Body of pancreas (tissue), 4 donors: Measurements from ENCODE around the gene MAP4K3. TPM values are rescaled to one million over a fixed set of nuclear protein-coding genes. Genes with fewer than 3 reads are reported as not detected.

Experiments used
- ATAC-seq: fragments of 150-250 bp; one replicate; pipeline ENCODE4 v1.9.1; 2016
- DNase-seq, 4 donors: peaks; one replicate each; pipeline ENCODE4 v3.0.0-alpha.2; 2019
- H3K27ac ChIP-seq, 4 donors: fragments of 200-600 bp; sonication (generic); 1 replicate in 3 of 4; 2 replicates in 1 of 4; pipeline versions ENCODE4 v1.5.1 to v1.6.1; 2016 to 2019; ENCODE audit warnings: mild to moderate bottlenecking in 1 of 4, mixed read lengths in 1 of 4, moderate library complexity in 1 of 4
- H3K27me3 ChIP-seq, 2 donors: fragments of 200-600 bp; sonication (generic); one replicate each; pipeline ENCODE4 v1.6.0; 2016; ENCODE audit warnings: mild to moderate bottlenecking in 1 of 2
- H3K36me3 ChIP-seq, 2 donors: fragments of 200-600 bp; sonication (generic); replicated peaks in 1 of 2; 2 replicates each; pipeline ENCODE4 v1.5.1; 2016; ENCODE audit warnings: low read depth in 2 of 2; ENCODE audit not compliant: insufficient read depth in 1 of 2
- H3K4me1 ChIP-seq: fragments of 200-600 bp; sonication (generic); one replicate; pipeline ENCODE4 v1.6.0; 2016
- H3K4me3 ChIP-seq, 2 donors: fragments of 200-600 bp; sonication (generic); 1 replicate in 1 of 2; 2 replicates in 1 of 2; pipeline ENCODE4 v1.5.1; 2016 to 2019
- H3K9me3 ChIP-seq, 3 donors: fragments of 200-600 bp; sonication (generic); 1 replicate in 2 of 3; 2 replicates in 1 of 3; pipeline ENCODE4 v1.5.1; 2016
- POLR2A ChIP-seq, 3 donors: fragments of 450-650 bp; IDR thresholded peaks; one replicate each; pipeline ENCODE4 v1.6.1; 2016; ENCODE audit warnings: antibody characterized with exemption in 3 of 3, mild to moderate bottlenecking in 2 of 3
- WGBS, 2 donors: methylation state at CpG; one replicate each; pipeline ENCODE4 v1.1.5; 2017; 5-methylcytosine and 5-hydroxymethylcytosine counted together
- intact Hi-C: fragments of 100-400 bp; cut with DNase I; formaldehyde crosslinking; loops from one replicate; pipeline ENCODE4 v1.15.1; 2023
- total RNA-seq, 2 donors: library from RNA; depleted of rRNA; stranded (reverse); fragments of >200 nt; gene quantifications; one replicate each; pipeline ENCODE4 v1.1.0, GENCODE V29; 2016
- TF ChIP-seq, protein P1 (sequence below), 7 experiments: fragments of 450-650 bp in 4 of 7; fragments of 200-600 bp in 3 of 7; sonication (generic) in 3 of 7; IDR thresholded peaks; one replicate each; pipeline ENCODE4 v1.5.1; 2016 to 2019; ENCODE audit warnings: antibody characterized with exemption in 7 of 7

The MAP4K3 gene
- total RNA-seq, 2 donors from 2014 or later: 50.6 to 54.4 TPM

- H3K36me3 ChIP-seq: no peaks in the 10 kb centered on the region
- WGBS, 2 donors: 3 to 5% methylated on average over 17 of the region's 17 CpGs
- TF ChIP-seq, protein P1, sequence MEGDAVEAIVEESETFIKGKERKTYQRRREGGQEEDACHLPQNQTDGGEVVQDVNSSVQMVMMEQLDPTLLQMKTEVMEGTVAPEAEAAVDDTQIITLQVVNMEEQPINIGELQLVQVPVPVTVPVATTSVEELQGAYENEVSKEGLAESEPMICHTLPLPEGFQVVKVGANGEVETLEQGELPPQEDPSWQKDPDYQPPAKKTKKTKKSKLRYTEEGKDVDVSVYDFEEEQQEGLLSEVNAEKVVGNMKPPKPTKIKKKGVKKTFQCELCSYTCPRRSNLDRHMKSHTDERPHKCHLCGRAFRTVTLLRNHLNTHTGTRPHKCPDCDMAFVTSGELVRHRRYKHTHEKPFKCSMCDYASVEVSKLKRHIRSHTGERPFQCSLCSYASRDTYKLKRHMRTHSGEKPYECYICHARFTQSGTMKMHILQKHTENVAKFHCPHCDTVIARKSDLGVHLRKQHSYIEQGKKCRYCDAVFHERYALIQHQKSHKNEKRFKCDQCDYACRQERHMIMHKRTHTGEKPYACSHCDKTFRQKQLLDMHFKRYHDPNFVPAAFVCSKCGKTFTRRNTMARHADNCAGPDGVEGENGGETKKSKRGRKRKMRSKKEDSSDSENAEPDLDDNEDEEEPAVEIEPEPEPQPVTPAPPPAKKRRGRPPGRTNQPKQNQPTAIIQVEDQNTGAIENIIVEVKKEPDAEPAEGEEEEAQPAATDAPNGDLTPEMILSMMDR (IDR thresholded peaks at IDR 0.05): no peak
- TF ChIP-seq POLR2A (IDR thresholded peaks at IDR 0.05): no peak
- no peaks in the 10 kb centered on the region for H3K27me3 ChIP-seq
- intact Hi-C loops: loop anchor here (10.0 kb wide), 1 partner anchor 51 kb away; no protein-coding TSS in a partner anchor
- H3K9me3 ChIP-seq: no peaks in the 10 kb centered on the region
- H3K4me3 ChIP-seq: peak overlapping the region; percentile 27 to 91
- peak overlapping the region; percentile 90 to 96 (median 94) for H3K27ac ChIP-seq
- peaks cover 68% of the 10 kb centered on the region for H3K4me1 ChIP-seq
- ATAC-seq (no peak), DNase-seq (peak in 3 of 4 donors; percentile 13 to 23 (median 18))
Measured at GRCh38 chr2:39435741-39436591, 1.1 kb downstream of the MAP4K3 start.

DNA sequence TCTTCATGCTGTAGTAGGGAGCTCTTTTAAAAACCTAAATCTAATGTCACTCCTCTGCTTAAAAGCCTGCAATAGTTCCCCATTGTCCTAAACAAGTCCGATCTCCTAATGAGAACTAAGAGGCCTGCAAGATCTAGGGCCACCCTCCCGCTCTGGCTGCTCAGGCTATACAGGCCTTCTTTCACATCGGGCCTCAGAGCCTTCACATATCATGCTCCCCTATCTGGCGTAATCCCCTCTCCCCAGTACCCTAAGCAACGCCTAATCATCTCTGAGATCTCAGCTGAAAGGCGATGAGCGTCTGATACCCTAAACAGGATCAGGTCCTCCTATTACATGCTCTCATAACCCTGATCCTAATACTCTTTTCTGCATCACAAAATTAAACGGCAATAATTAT is 1.9 kb downstream of the MAP4K3 start:
- Histone ChIP-seq H3K4me1 (peaks cover 72% of the 10 kb centered on the region), H3K27ac (peak overlapping the region in 3 of 4 donors; percentile 13 to 96 (median 92)), H3K27me3 (no peaks in the 10 kb centered on the region), H3K36me3 (no peaks in the 10 kb centered on the region), H3K4me3 (no peak overlapping the region), H3K9me3 (no peaks in the 10 kb centered on the region)
- DNase-seq (no peak), ATAC-seq (no peak)
- intact Hi-C loops: loop anchor here (10.0 kb wide), 1 partner anchor 50 kb away; no protein-coding TSS in a partner anchor
- TF ChIP-seq, protein P1 (IDR thresholded peaks at IDR 0.05): no peak
- no peak for TF ChIP-seq POLR2A (IDR thresholded peaks at IDR 0.05)
- WGBS, 2 donors: 64% methylated on average over 8 of the region's 8 CpGs

DNA sequence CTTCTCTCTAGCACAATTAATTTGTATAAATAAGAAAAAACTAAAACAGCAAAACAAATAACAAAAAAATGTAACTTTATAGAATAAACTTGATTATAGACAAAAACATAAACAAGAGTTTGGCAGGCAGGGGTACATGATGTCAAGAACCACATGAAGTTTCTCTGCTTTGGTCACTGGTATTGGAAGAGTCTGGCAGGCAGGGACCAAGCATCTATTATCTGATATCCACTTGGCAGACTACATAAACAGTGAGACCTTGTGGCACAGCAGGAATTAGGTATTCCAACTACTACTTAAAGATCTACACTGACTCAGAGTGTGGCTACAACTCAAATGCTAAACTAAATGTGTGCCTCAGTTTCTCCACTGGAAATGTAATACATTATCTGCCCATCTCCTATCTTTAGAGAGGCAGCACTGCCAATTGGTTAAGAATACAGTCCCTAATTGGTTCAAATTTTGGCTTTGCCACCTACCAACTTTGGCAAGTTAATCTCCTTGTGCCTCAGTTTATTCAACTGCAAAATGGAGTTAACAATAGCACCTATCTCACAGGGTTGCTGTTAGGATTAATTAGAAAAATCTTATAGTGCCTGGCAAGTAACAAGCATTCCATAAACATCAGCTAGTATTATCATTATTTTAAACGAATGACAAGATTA is 2.7 kb downstream of the MAP4K3 start:
- ATAC-seq (no peak), DNase-seq (no peak)
- Histone ChIP-seq H3K36me3 (no peaks in the 10 kb centered on the region), H3K27me3 (no peaks in the 10 kb centered on the region), H3K4me1 (peaks cover 71% of the 10 kb centered on the region), H3K27ac (no peak overlapping the region), H3K4me3 (no peak overlapping the region), H3K9me3 (no peaks in the 10 kb centered on the region)
- TF ChIP-seq POLR2A (IDR thresholded peaks at IDR 0.05): no peak
- TF ChIP-seq, protein P1 (IDR thresholded peaks at IDR 0.05): no peak
- 21 to 22% methylated on average over 1 of the region's 1 CpG for WGBS, 2 donors
- intact Hi-C loops: loop anchor here (10.0 kb wide), 1 partner anchor 50 kb away; no protein-coding TSS in a partner anchor

DNA sequence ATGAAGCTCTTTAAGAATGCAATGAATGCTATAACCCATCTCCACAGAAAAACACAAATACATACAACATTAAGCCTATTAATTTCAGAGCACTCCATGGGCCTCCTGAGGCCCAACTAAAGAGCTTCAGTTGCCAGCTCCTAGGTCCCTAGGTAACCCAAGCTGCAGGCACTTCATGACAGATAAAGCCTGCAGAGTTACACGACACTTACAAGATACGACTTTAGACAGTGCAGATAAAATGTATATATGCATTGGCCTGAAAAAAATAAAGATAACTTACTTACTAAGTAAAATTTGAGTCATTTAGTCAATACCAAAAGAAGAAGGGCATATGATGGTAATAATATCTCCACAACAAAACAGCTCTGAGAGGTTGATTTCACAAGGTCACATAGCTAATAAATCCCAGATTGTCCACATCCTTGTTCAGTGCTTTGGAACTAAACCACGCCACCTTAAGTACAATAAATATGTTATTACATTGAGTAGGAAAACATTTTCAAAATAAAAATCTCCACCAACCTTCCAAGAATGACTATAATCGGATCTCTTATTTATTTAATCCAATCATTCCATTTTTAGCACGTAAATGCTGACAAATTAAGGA is 3.4 kb downstream of the MAP4K3 start:
- H3K9me3 ChIP-seq: no peaks in the 10 kb centered on the region
- H3K4me1 ChIP-seq: peaks cover 65% of the 10 kb centered on the region
- 26 to 31% methylated on average over 5 of the region's 5 CpGs for WGBS, 2 donors
- H3K27ac ChIP-seq: no peak overlapping the region
- H3K36me3 ChIP-seq: no peaks in the 10 kb centered on the region
- TF ChIP-seq, protein P1 (IDR thresholded peaks at IDR 0.05): no peak
- DNase-seq: no peak
- intact Hi-C loops: loop anchor here (10.0 kb wide), 1 partner anchor 49 kb away; no protein-coding TSS in a partner anchor
- H3K4me3 ChIP-seq: no peak overlapping the region
- H3K27me3 ChIP-seq: no peaks in the 10 kb centered on the region
- no peak for ATAC-seq
